ENCODE data around the gene YPEL2.

GRCh38 chr17:59405944-59406705 is 74.7 kb downstream of the YPEL2 start:
- TF ChIP-seq CTCF (IDR thresholded peaks at IDR 0.05; ENCODE audit: low read depth, low read length, poor library complexity, severe bottlenecking): no peak
- TF ChIP-seq EZH2phosphoT487 (IDR thresholded peaks at IDR 0.05; ENCODE audit: borderline replicate concordance, low read length): no peak
